Activated T-cell treated with anti-CD3 and anti-CD28 coated beads for 1 hour (primary cell): ENCODE data around the gene RBFOX2.
"Not testable (repeated sequence)": the region's sequence is repeated elsewhere in the genome, so short reads cannot be mapped to it uniquely, and the experiment has no call there.

ENCODE experiments used
- DNase-seq: peaks from one replicate; pipeline ENCODE4 v3.0.0-alpha.2; 2020; ENCODE audit warnings: low read depth

Gene RBFOX2

GRCh38 chr22:36042240-36042639 is 13.6 kb upstream of the RBFOX2 start:
- DNase-seq: no peak

GRCh38 chr22:36039125-36039524 is 10.5 kb upstream of the RBFOX2 start:
- DNase-seq: no peak

GRCh38 chr22:36037102-36037758 is 8.6 kb upstream of the RBFOX2 start:
- no peak for DNase-seq

- DNase-seq: no peak
Observed at GRCh38 chr22:36036167-36036624, 7.6 kb upstream of the RBFOX2 start.

- no peak for DNase-seq
Observed at GRCh38 chr22:36032611-36033010, 4.0 kb upstream of the RBFOX2 start.

GRCh38 chr22:36029406-36029755 is 757 bp upstream of the RBFOX2 start:
- no peak for DNase-seq

- DNase-seq: no peak
Observed at GRCh38 chr22:36027935-36028645, 534 bp downstream of the RBFOX2 start.

DNA sequence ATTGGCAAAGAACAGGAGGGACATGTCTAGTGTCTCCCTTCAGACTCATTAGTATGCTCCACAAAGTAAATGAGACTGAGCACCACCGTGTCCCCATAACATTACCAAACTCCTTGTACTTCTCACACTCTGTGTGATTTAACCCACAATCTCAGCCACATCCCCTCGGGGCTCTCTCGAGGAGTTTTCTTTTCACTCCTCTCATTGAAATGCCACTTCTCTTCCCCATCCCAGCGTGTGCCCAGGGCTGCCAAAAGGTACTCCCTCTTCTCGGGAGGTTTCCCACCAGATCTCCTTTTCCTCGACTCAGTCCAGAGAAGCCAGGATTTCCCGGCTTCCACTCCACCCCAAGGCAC is 1.1 kb downstream of the RBFOX2 start:
- DNase-seq: no peak

DNA sequence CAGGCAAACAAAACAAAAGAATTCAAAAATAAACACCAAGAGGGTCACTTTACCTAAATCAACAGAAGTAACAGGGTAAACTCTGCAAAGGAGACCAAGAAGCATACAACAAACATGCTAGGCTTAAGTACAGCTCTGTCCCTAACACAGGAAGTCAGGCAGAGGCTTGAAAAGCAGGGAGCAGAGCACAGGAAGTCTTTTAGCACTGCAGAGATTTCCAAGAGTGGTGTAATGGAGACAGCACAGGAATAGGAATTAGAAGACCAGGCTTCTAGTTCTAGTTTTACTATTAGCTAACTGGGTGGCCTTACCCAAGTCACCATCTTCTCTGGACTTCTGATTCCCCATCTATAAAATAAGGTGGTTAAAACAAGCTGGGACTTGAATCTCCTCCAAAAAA is 1.9 kb downstream of the RBFOX2 start:
- DNase-seq: no peak

- no peak for DNase-seq
Observed at GRCh38 chr22:36022697-36023096, 5.9 kb downstream of the RBFOX2 start.

DNA sequence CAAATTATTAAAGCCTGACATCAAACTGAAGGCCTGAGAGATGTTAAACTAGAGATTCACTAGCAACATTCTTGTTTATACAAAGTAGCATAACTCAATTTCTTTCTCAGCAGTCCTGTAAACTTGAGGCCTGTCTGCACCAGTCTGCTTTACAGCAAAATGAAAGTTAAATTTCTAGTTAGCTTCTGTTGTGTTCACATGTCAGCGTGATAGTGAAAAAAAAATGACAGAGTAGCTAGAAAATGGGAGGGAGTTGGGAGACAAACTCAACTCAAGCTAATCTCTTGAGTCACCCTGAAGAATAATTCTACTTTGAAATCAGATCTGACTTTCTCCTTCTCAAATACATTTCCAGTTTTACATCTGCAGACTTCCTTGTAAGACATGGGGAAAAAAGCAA is 6.5 kb downstream of the RBFOX2 start:
- no peak for DNase-seq

DNA sequence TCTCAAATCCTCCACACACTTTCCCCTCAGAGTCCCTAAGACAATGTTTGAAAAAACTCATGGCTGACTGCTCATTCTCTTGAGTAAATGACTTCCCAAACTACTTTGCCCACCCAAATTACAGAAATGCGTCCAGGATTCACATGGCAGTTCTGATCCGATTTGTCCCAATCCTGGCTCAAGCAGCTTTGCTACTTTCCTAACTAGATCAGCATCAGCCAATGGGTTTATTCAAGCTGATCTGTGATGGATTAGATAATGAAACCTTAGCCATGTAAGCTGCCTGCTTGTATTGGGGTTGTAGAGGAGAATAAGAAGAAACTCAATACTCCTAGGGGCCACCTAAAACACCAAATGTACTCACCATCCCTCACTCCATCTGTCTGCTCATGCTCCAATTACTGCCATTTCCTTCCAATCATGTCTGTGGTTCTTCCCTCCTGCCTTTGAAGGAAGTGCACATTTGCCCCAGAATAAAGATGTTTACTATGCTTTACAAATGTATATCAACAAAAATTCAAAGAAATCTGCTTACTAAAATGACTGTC is 6.9 kb downstream of the RBFOX2 start:
- no peak for DNase-seq

DNA sequence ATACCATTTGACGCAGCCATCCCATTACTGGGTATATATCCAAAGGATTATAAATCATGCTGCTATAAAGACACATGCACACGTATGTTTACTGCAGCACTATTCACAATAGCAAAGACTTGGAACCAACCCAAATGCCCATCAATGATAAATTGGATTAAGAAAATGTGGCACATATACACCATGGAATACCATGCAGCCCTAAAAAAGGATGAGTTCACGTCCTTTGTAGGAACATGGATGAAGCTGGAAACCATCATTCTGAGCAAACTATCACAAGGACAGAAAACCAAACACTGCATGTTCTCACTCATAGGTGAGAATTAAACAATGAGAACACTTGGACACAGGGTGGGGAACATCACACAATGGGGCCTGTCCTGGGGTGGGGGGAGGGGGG is 7.8 kb downstream of the RBFOX2 start:
- not testable (repeated sequence) for DNase-seq

GRCh38 chr22:36017651-36018091 is 11.0 kb downstream of the RBFOX2 start:
- no peak for DNase-seq

GRCh38 chr22:36016684-36017083 is 11.9 kb downstream of the RBFOX2 start:
- no peak for DNase-seq

DNA sequence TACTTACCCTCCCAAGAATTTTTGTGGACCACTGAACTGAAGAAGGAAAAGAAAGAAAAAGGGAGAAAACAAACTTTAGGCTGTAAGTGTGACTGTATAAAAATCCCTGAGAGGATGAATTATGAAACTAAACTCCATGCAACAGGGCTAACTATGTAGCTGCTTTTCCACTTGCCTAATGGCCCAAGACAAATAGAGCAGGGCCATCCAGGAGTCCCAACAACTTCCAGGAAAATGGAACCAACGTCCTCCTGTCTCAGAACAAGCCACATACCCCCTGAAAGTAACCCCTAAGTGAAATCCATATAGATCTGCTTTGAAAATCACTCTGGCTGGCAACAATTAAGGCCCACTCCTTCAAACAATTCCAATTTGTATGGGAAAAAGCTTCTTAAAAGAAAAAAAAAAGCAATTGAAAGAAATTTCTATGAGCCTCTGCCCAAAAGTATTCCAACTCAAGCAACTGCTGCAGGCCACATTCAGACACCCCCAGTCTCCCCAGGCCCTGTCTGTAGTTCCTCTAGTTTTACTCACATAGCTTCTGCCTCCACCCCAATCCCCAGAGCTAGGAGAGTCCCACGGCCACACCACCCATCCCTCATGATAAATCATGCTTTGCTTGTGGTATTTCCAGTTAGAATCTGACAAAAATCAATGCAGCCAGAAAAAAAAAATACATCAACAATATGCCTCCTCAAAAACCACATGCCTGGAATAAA is 12.7 kb downstream of the RBFOX2 start:
- DNase-seq: no peak

DNA sequence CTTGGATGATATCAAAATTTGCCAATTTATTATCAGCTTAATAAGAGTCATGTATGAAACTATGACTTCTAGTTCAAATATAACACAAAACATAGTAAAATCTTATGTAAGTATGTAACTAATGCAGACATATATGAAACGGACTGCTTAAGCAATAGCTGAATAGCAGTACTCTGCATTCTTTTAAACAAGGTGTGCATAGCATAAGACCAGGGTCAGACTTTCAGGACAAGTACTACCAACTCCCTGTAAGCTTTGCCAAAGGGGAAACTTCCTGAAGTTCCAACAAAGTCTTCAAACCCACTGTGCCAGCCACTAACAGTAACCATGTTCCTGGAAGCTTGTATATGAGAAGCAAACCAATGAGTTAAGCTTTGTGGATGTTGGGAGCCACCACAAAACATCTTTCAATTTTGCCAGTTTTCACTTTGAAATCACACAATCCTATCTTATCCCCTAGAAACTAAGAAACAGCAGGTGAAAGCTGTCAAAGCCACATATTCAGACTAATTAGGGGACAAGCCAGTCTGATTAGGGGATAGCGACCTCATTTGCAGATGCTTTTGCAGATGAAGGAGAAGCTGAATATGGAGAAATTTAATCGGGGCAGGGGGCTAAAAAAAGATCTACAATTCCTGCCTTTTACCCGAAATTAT is 13.3 kb downstream of the RBFOX2 start:
- no peak for DNase-seq

DNA sequence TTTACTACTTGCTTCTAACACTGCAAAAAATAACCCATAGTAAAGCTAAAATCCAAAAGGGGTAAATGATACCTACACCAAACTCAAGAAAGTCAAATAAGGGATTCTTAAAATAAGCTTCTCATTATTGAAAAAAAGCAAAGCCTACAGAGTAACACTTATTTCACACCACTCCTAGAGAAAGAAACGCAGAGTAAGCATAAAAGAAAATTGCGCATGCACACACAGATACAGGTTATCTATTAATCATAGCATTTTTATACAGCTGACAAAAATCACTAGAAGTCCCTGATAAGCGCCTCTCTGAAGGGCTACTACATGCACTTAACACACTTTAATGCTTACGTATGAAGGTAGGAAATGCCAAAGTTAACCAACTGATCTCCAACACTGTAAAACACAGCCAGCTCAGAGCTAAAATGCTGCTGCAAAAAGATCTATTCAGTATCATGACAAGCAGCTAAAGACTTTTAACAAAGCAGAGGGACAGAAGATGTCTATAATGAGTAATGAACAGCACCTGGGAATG is 14.0 kb downstream of the RBFOX2 start:
- no peak for DNase-seq

GRCh38 chr22:36012332-36012731 is 16.3 kb downstream of the RBFOX2 start:
- no peak for DNase-seq

- DNase-seq: no peak
Observed at GRCh38 chr22:36010882-36011281, 17.7 kb downstream of the RBFOX2 start.

GRCh38 chr22:36010090-36010489 is 18.5 kb downstream of the RBFOX2 start:
- no peak for DNase-seq

DNA sequence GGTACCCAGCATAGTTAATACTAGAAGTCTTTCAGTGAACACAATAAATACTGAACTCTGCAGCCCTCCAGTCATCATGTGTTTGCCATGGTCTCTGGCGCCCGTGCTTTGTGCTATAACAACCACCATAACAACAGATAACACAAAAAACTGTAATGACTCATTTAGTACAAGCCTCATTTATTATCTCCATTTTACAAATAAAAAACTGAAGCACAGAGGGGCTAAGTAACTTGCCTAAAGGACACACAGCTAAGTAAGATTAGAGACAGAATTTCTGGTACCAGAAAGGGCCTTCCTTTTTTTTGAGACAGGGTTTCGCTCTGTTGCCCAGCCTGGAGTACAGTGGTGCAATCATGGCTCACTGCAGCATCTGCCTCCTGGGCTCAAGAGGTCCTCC is 19.5 kb downstream of the RBFOX2 start:
- no peak for DNase-seq
